ENCODE results near the gene SP8.
A peak's percentile ranks its signal among the peaks of the same experiment; 100 is the strongest.

SP8 gene

DNA sequence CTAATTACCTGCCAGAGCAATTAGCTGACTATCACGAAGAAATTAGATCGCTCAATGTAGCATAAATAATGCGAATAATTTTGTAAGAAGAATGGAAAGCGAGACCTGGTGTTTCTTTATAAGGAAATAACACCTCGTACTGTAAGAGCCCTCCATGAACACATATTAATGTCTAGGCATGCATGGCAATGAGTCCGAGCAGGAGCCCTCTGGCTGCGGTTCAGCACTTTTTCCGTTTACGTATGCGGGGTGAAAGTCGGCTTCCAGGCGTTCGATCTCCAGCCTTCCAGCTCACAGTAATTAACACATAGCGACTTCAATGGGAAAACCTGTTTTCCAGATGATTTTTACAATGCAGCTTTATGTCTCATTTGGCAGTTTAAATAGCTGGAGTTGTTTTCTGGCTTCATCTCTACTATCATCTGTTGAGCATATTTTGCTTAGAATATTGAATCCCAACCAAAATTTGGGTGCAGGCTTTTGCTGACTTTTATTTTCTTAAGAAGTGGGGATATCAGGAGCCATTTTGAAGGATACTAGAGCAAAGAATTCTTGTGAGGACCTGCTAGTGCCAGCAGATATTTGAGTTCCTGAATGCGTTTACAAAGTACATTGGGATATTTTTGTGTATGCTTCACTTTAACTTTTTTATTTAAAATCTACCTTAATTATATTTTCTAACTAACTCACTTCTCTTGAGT is 7.2 kb upstream of the SP8 start:
- peak; percentile 42 for DNase-seq

GRCh38 chr7:20793248-20793647 is 6.6 kb upstream of the SP8 start:
- peak; percentile 63 for DNase-seq

DNA sequence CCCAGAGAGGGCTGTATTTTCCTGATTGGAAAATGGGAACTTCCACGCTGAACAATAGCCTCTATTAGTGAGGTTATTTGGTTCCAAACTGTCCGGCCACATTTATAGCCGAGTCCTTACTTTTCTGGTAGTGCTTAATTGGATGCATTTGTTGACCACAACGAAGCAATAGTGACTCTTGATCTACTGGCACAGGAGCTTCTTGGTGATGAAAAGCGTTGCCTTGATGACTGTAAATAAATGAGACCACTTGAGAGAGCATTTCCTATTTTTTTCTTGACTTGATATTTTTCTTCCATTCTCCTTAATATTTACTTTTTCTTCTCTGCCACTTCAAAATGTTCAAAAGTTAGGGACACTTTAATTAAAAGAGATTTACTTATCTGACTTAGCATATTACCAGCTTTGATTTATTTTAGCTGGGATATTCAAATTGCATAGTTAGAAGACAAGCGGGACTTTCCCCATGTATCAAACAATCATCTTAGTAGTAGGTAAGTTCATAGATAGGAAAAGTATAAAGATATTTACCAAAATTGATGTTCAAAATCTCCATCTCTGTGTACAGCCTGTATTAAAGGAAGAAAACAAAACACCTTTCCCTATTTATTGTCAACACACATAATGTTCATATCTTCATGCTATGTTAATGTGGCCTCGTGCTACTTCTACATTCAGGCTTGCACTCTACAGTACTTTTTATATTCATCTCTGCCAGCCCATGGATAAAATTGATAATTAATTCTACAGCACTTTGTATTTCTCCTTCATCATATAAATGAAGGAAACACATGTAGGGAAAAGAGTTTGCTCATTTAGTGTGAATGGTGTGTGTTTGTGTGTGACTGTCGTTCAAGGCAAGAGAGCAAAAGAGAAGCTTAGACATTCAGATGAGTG is 5.1 kb upstream of the SP8 start:
- no peak for DNase-seq

DNA sequence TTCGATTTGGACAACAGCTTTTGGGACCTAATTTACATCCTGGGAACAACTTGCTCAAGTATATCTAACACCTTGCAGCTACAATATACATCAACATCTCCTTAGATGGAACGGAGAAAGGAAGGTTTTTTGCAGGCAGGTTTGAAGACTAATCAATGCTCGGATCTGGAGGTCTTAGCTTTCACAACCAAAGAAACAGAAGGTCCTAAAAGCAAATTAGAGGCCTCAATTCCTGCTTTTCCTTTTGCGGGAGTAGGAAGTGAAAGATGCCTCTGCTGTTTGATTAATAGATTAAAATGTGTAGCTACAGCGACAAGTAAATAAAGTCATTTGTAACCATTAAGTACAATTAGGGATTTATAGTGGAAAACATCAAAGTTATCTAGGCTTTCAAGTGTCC is 3.7 kb upstream of the SP8 start:
- no peak for DNase-seq

GRCh38 chr7:20788420-20788990 is 1.8 kb upstream of the SP8 start:
- no peak for DNase-seq

DNA sequence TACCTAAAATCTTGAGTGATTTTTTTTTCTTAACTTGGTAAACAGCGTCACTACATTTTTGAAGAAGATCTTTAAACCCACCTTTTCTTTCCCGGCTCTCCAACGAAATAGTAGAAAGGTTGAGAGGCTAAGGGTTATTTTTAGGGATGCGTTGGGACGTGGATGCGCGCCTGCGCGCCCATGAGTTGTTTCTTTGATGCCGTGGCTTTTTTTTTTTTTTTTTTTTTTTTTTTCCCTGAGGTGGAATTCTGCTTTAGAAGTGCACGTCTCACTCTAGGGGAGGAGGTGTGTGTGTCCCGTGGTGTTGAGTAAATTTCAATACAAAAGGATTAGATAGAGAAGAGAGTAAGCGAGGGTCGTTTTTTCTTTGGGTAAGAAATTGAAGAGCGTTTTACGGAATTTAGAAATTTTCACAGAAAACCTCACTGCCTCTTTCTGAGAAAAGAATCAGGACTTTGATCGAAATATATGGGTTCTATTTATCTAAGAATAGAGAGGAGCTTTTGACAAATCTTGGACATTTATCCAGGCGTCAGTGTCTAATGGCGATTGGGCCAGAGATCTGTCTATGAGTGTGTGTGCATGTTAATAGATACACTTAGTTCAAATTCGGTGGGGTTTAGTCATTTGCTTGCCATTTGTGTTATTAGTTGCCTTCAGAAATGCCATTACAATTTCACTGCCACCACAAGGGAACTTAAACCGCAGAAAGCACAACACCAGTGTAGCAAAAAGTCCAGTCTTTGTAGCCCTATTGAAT is 1.2 kb upstream of the SP8 start:
- DNase-seq, result peak; percentile 65

DNA sequence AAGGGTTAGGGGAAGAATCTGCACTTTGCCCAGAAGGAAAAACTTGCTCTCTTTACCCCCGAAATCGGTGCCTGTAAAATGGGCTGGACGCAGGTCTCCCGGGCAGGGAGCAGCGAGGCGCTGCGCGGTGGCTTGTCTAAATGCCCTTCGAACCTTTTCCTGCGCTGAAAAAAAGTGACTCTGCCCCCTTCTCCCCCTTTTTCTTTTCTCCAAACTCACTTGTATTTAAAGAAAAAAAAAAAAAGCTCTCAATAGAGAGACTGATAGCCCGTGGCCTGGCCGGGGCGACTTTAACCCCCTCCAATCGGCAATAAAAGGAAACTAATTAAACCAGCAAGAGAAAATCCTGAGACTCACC is 286 bp downstream of the SP8 start:
- no peak for DNase-seq

DNA sequence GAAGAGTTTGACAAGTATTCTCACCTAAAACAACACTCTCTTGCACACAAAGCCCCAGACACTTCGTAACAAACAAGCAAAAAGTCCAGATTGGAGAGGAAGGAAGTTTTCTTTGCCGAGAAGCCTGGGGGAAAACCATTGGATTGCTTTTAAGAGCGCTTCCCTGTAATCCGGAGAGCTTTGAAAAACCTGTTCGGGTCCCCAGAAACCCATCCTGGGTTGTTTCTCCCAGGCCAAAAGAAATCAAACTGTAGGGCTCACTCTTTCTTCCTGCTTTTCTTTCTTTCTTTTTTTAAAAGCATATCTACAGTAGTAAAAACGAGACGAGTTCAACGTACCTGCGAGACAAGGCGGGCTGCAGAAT is 655 bp downstream of the SP8 start:
- no peak for DNase-seq

DNA sequence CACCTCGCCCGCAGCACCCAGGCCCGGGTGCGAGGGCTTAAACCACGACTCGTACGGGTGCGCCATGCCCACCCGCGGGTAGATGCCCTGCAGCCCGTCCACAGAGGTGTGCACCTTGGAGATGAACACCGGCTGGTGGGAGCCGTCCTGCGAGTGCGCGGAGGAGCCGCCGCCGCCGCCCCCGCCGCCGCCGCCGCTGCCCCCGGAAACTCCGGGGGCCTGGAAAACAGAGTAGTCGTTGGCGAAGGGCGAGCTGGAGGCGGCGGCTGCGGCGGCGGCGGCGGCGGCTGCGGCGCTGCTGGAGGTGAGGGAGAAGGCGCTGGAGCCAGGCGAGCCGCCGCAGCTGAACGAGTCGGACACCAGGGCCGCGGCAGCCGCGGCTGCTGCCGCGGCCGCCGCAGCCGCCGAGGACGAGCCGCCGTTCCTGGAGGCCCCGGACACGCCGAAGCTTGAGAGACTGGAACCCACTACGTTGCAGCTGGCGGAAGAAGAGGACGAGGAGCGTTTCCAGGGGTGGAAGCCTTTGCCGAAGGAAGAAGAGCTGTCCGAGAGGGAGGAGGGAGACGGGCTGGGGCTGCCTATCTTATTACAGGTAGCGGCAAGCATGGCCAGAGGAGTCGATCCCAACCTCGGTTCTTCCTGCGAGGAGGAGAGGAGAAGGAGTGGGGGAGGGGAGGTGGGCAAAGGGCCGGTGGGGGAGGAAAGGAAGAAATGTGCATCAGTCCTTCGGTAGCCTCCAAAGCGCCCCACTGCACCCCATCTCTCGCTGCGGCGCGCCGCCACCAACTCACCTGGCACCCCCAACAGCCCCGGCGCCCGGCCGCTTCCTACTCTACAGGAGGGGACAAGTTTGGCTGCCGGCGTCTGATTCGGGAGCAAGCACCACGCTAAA is 1.3 kb downstream of the SP8 start:
- peak; percentile 56 for DNase-seq

DNA sequence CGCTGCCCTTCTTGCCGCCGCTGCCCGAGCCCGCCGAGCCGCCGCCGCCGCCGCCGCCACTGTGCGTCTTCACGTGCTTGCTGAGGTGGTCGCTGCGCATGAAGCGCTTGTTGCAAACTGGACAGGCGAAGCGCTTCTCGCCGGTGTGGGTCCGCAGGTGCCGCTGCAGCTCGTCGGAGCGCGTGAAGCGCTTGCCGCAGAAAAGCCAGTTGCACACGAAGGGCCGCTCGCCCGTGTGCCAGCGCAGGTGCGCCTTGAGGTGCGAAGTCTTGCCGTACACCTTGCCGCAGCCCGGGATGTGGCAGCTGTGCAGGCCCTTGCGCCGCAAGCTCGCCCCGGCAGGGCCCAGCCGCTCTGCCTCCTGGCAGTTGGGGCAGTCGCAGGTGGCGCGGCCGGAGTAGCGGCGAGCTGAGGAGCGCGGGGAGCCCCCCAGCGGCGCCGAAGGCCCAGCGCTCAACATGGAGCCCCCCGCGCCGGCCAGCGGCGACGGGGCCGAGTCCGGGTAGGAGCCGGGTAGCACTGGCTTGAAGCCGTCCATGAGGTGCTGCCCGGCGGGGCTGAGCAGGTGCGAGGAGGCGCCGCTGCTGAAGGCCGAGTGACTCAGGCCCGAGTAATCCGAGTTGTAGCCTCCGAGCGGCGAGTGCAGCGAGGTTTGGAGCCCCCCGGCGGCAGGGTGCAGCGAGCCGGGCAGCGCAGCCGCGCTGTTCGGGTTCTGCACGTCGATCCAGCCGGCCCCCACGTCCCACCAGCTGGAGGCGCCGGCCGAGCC is 2.1 kb downstream of the SP8 start:
- no peak for DNase-seq

GRCh38 chr7:20783700-20784387 is 2.8 kb downstream of the SP8 start:
- no peak for DNase-seq

- no peak for DNase-seq
Measured at GRCh38 chr7:20783125-20783699, 3.5 kb downstream of the SP8 start.

DNA sequence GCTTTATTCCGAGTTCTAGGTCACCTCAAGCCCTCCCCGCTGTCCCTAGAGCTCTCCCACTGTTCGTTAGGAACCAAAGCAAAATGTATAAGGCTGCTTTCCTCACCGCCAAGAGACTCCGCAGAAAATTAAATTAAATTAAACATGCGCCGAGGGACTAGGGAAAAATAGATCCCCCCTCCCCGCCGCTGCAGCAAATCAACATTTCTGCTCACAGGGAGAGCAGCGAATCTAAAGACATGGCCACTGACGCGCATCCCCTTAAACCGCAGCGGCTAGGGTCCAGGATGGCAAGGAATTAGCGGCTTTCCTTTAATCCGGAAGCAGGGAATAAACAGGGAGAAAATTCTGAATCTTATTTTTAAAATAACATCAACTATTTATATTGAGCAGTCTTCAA is 7.6 kb downstream of the SP8 start:
- no peak for DNase-seq

- peak; percentile 26 for DNase-seq
Measured at GRCh38 chr7:20778063-20778721, 8.5 kb downstream of the SP8 start.

DNA sequence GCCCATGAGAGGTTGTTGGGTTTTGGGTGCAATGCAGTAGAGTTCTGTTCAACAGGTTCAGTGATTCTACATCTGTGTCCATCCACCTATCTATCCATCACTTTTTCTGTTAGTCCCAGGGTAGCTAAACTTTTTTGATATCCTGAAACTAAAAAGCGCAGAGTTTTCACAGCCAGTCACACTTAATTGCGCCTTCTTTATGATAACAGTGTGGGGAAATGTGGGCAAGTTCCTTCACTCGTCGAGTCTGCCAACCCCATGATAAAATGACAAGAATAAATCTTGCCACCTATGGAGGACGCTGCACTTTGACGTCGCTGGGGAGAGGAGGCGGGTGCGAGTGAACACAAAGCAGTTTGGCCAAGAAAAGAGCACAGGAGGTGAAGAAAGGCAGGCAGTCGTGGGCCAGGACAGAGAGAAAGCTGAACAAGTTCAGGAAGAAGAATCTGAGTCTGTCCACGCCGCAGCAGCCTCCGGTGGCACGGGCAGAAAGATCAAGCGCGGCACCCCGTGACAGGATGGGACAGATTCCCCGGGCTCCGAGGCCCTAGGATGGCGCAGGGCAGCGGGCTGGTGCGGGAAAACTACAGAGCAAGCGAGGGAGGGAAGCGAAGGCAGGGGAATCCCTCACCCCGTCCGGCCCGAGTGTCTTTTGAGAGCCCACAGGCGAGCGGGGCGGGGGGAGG is 9.2 kb downstream of the SP8 start:
- DNase-seq, result peak; percentile 1

- no peak for DNase-seq
Measured at GRCh38 chr7:20776942-20777341, 9.7 kb downstream of the SP8 start.

DNA sequence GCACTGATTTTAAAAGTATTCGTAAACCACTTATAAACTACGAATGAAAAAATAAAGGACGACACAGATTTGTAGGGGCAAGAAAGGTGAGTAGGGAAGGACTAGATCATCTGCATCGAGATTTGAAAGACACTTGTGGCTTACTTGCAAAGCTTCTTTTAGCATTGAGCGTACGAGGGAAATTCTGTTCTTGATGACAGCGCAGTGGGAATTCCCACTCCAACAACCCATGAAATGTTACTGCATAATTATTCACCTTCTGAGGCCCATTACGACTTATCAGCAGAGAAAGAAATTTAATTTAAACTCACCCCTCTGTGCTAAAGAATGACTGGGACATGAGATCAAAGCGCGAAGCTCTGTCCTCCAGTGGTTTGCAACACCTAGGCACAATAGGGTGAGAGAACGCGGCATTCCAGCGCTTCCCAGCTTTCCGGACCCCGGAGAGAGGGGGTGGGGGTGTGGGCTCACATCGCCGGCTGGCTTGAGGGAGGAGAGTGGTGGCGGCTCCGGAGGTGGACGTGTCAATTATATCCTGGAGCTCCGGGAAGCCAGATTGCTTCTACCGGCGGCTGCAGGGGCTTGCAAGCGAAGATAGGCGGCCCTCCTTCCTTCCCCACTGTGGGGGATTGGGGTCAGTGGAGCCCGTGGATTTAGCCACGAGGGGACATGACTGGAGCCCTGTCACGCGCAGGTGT is 10.3 kb downstream of the SP8 start:
- DNase-seq, result no peak

DNA sequence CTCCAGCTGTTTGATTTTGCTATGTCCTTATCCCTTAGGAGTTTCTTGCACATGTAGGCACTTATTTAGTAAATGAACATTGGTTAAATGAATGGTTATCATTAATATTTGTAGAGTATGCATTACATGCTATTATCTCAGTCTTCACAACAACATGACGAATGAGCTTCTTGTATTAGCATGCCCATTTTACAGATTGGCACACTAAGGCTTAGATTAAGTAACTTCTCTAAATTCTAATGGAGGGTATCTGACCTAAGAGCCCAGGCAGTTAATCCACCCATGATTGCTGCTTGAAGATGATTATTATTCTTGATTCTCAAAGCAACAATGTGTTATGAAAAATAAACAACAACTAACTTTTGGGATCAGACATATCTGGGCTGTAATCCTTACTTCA is 32.7 kb downstream of the SP8 start:
- no peak for DNase-seq

GRCh38 chr7:20749906-20750305 is 36.8 kb downstream of the SP8 start:
- no peak for DNase-seq

All from NCI-H146 (cell line).